A549 (cell line): Measurements from ENCODE around the gene CCDC92B. TPM values are rescaled to one million over a fixed set of nuclear protein-coding genes. Genes with fewer than 3 reads are reported as not detected.

Experiments used
- ATAC-seq, 2 experiments: fragments of 200-7000 bp in 1 of 2; fragments of >200 bp in 1 of 2; cut with Nextera tagmentation in 1 of 2; cut with Tn5 transposase in 1 of 2; 3 replicates each; pipeline versions ENCODE4 v1.8.0 to v1.9.1; 2018 to 2020; ENCODE audit warnings: mild to moderate bottlenecking in 1 of 2, moderate library complexity in 1 of 2
- CTCF ChIA-PET: fragments of 300-600 bp; sonication (Branson Sonifier 250); formaldehyde crosslinking; extraction: SDS; loops from one replicate; lab custom pipeline; 2021; ENCODE audit warnings: antibody characterized with exemption, inconsistent platforms; lab: Yijun Ruan, JAX
- POLR2A ChIA-PET: fragments of 350-600 bp; formaldehyde crosslinking; extraction: SDS; loops from one replicate; lab custom pipeline; 2021; ENCODE audit warnings: antibody characterized with exemption, inconsistent platforms; lab: Yijun Ruan, JAX
- DNase-seq, 2 experiments: peaks; one replicate each; pipeline versions ENCODE4 v3.0.0 to v3.0.0-alpha.2; 2011 to 2016; ENCODE audit warnings: low read depth in 1 of 2, low spot score in 1 of 2
- FAIRE-seq: peaks from 2 replicates; lab custom pipeline; 2011; peaks lifted over from hg19 to GRCh38; lab: Jason Lieb, UNC
- H3K27ac ChIP-seq, 2 experiments: fragments of >200 bp; sonication (Bioruptor Twin); formaldehyde crosslinking; 3 replicates each; pipeline ENCODE4 v1.5.1; 2016 to 2017
- H3K4me1 ChIP-seq: fragments of >200 bp; sonication (Bioruptor Twin); formaldehyde crosslinking; 3 replicates; pipeline ENCODE4 v1.6.1; 2016
- H3K4me2 ChIP-seq: fragments of >200 bp; sonication (Bioruptor Twin); formaldehyde crosslinking; 3 replicates; pipeline ENCODE4 v1.6.1; 2016
- H3K4me3 ChIP-seq: fragments of >200 bp; sonication (Bioruptor Twin); formaldehyde crosslinking; 3 replicates; pipeline ENCODE4 v1.5.1; 2016
- H3K9me3 ChIP-seq: fragments of >200 bp; sonication (Bioruptor Twin); formaldehyde crosslinking; 3 replicates; pipeline ENCODE4 v1.6.1; 2016
- CHD4 ChIP-seq: fragments of 200-600 bp; sonication (generic); IDR thresholded peaks from 2 replicates; pipeline ENCODE4 v1.6.1; 2016; ENCODE audit warnings: antibody characterized with exemption, mild to moderate bottlenecking, borderline replicate concordance
- EHMT2 ChIP-seq: fragments of 200-600 bp; sonication (generic); IDR thresholded peaks from 2 replicates; pipeline ENCODE4 v1.6.1; 2016; ENCODE audit warnings: antibody characterized with exemption, low read depth, mild to moderate bottlenecking, moderate library complexity
- ESRRA ChIP-seq: fragments of 150-350 bp; IDR thresholded peaks from 2 replicates; pipeline ENCODE4 v1.6.1; 2014; ENCODE audit warnings: mild to moderate bottlenecking, low read length, borderline replicate concordance
- FOXS1 ChIP-seq: fragments of 250-450 bp; sonication (Bioruptor Pico); IDR thresholded peaks from 2 replicates; pipeline ENCODE4 v1.5.0; 2020; ENCODE audit warnings: mild to moderate bottlenecking, moderate library complexity
- HDAC2 ChIP-seq: fragments of 200-600 bp; sonication (generic); IDR thresholded peaks from 2 replicates; pipeline ENCODE4 v1.6.1; 2016
- HEYL ChIP-seq: fragments of 250-450 bp; sonication (Bioruptor Pico); IDR thresholded peaks from 2 replicates; pipeline ENCODE4 v1.8.0; 2021; ENCODE audit warnings: mild to moderate bottlenecking, moderate library complexity
- HOXA7 ChIP-seq: fragments of 250-450 bp; sonication (Bioruptor Pico); IDR thresholded peaks from 2 replicates; pipeline ENCODE4 v1.5.0; 2020; ENCODE audit warnings: mild to moderate bottlenecking, moderate library complexity
- HOXB5 ChIP-seq: fragments of 250-450 bp; sonication (Bioruptor Pico); IDR thresholded peaks from 2 replicates; pipeline ENCODE4 v1.5.0; 2020; ENCODE audit warnings: mild to moderate bottlenecking, moderate library complexity
- JUNB ChIP-seq: fragments of >200 bp; sonication (Bioruptor Twin); formaldehyde crosslinking; IDR thresholded peaks from 2 replicates; pipeline ENCODE4 v1.6.1; 2016
- KDM5A ChIP-seq: fragments of 200-600 bp; sonication (generic); IDR thresholded peaks from 2 replicates; pipeline ENCODE4 v1.6.1; 2016; ENCODE audit warnings: antibody characterized with exemption, mild to moderate bottlenecking
- MAFK ChIP-seq: fragments of 450-650 bp; IDR thresholded peaks from 2 replicates; pipeline ENCODE4 v1.6.1; 2014; ENCODE audit not compliant: partially characterized antibody
- MAZ ChIP-seq: fragments of 150-350 bp; IDR thresholded peaks from 2 replicates; pipeline ENCODE4 v1.6.1; 2014; ENCODE audit warnings: antibody characterized with exemption, low read depth, low read length, borderline replicate concordance
- MYC ChIP-seq: IDR thresholded peaks from 2 replicates; pipeline ENCODE4 v1.6.1; 2012; ENCODE audit warnings: mild to moderate bottlenecking, inconsistent platforms, low read length, improper control_type of control experiment, borderline replicate concordance
- NPAS2 ChIP-seq: fragments of 250-450 bp; sonication (Bioruptor Pico); IDR thresholded peaks from 2 replicates; pipeline ENCODE4 v1.8.0; 2022; ENCODE audit warnings: mild to moderate bottlenecking, moderate library complexity, borderline replicate concordance
- POLR2AphosphoS2 ChIP-seq: conservative IDR thresholded peaks from 2 replicates; pipeline ENCODE4 v1.6.1; 2012; ENCODE audit warnings: low read length, improper control_type of control experiment, inconsistent platforms
- RAD21 ChIP-seq, 2 experiments: fragments of >200 bp in 1 of 2; sonication (Bioruptor Twin) in 1 of 2; formaldehyde crosslinking in 1 of 2; IDR thresholded peaks in 1 of 2; conservative IDR thresholded peaks in 1 of 2; 2 replicates in 1 of 2; 3 replicates in 1 of 2; pipeline ENCODE4 v1.6.1; 2012 to 2018; ENCODE audit warnings: inconsistent platforms in 1 of 2
- RARB ChIP-seq: fragments of 250-450 bp; sonication (Bioruptor Pico); IDR thresholded peaks from 2 replicates; pipeline ENCODE4 v1.8.0; 2021; ENCODE audit warnings: mild to moderate bottlenecking, moderate library complexity
- TFCP2L1 ChIP-seq: fragments of 250-450 bp; sonication (Bioruptor Pico); IDR thresholded peaks from 2 replicates; pipeline ENCODE4 v1.5.0; 2021; ENCODE audit warnings: mild to moderate bottlenecking
- ZFP36 ChIP-seq: fragments of 450-650 bp; IDR thresholded peaks from 2 replicates; pipeline ENCODE4 v1.6.1; 2014; ENCODE audit warnings: borderline replicate concordance; ENCODE audit not compliant: partially characterized antibody
- ZSCAN20 ChIP-seq: fragments of 250-450 bp; sonication (Bioruptor Pico); IDR thresholded peaks from 2 replicates; pipeline ENCODE4 v1.8.0; 2022; ENCODE audit warnings: mild to moderate bottlenecking, moderate library complexity
- WGBS: methylation state at CpG from one replicate; pipeline ENCODE4 v1.1.6; 2017; ENCODE audit errors: missing lambda C conversion rate; 5-methylcytosine and 5-hydroxymethylcytosine counted together
- polyA plus RNA-seq, 4 experiments: library from polyadenylated mRNA; depleted of rRNA in 3 of 4; stranded (reverse); fragments of >200 nt; fragmentation: RNase III in 1 of 4; extraction: RNeasy Plus Mini Kit Qiagen cat#74134 plus additional on column Dnase treatment in 1 of 4; gene quantifications; 2 replicates in 3 of 4; 3 replicates in 1 of 4; pipeline ENCODE4 v1.2.3, GENCODE V29; 2011 to 2017
- TF ChIP-seq, protein P1 (sequence below): fragments of >200 bp; sonication (Bioruptor Twin); formaldehyde crosslinking; IDR thresholded peaks from 3 replicates; pipeline ENCODE4 v1.5.1; 2016
- TF ChIP-seq, protein P2 (sequence below): IDR thresholded peaks from 2 replicates; pipeline ENCODE4 v1.6.1; 2012; ENCODE audit warnings: low read depth, borderline replicate concordance
- TF ChIP-seq, protein P3 (sequence below): IDR thresholded peaks from 2 replicates; pipeline ENCODE4 v1.6.1; 2012
- TF ChIP-seq, protein P4 (sequence below): IDR thresholded peaks from 2 replicates; pipeline ENCODE4 v1.6.1; 2012
- TF ChIP-seq, protein P5 (sequence below): fragments of 200-600 bp; sonication (generic); IDR thresholded peaks from 2 replicates; pipeline ENCODE4 v1.6.1; 2016; ENCODE audit warnings: antibody characterized with exemption, mild to moderate bottlenecking, moderate library complexity

Gene CCDC92B
- polyA plus RNA-seq, 2 of the 4 experiments (the other 2 are of a cell fraction) = 0.05 to 0.08 TPM

DNA sequence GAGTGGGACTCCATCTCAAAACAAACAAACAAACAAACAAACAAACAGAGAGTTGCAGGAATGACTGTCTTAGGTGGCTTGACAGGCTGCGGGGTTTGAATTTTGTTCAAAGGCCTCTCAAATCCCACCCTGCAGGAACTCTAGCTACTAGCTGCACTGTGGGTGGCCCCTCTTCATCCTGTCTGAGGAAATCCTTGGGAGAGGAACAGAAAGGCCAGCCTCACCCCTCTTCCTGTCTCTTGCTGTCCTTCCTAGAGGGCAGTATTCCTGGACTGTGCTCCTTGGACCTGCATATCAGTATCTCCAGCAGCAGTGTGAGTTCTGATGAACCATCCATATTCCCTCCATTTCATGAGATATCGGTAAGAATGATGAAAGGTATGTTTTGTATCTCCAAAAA is 2.0 kb upstream of the CCDC92B start:
- Histone ChIP-seq H3K4me3 (no peak overlapping the region), H3K4me1 (peaks cover 16% of the 10 kb centered on the region), H3K27ac (no peak overlapping the region), H3K4me2 (no peak overlapping the region), H3K9me3 (no peaks in the 10 kb centered on the region)
- ATAC-seq = peak in 1 of 2 experiments; percentile 8; a peak in 1 of 6 replicates
- ChIA-PET POLR2A (no interaction called here), CTCF (interaction anchor here (1.0 to 2.8 kb wide), 2 partner anchors 27 to 35 kb away, joined by 4 to 16 read pairs; no protein-coding TSS in a partner anchor)
- FAIRE-seq = no peak
- DNase-seq = peak in 1 of 2 experiments; percentile 34
- 84% methylated on average over 2 of the region's 2 CpGs for WGBS
- TF ChIP-seq RARB (CRISPR knock-in tag) (no peak), MAFK (no peak)
- TF ChIP-seq, protein P1, sequence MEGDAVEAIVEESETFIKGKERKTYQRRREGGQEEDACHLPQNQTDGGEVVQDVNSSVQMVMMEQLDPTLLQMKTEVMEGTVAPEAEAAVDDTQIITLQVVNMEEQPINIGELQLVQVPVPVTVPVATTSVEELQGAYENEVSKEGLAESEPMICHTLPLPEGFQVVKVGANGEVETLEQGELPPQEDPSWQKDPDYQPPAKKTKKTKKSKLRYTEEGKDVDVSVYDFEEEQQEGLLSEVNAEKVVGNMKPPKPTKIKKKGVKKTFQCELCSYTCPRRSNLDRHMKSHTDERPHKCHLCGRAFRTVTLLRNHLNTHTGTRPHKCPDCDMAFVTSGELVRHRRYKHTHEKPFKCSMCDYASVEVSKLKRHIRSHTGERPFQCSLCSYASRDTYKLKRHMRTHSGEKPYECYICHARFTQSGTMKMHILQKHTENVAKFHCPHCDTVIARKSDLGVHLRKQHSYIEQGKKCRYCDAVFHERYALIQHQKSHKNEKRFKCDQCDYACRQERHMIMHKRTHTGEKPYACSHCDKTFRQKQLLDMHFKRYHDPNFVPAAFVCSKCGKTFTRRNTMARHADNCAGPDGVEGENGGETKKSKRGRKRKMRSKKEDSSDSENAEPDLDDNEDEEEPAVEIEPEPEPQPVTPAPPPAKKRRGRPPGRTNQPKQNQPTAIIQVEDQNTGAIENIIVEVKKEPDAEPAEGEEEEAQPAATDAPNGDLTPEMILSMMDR = 0 out of 3 replicates have a peak, but pooled peaks have one; percentile 10

DNA sequence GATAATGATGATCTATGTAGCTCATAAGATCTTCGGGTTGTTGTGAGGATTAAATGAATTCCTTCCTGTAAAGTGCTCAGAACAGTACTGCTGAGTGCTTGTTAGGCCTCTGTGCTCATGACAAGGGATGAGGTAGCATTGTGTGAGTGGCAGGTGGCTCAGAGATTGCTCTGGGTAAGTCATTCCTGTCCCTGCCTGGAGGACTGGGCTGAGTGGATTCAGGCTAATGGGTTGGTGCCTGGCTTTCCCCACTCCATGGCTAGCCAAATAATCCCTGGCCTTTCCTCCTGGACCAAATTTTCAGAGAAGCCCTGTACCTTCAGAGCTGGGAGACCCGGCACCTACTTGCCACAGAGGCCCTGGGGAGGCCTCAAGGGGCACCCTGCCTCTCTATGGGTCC is 1.3 kb upstream of the CCDC92B start:
- POLR2A ChIA-PET = no interaction called here
- Histone ChIP-seq H3K4me1 (peaks cover 10% of the 10 kb centered on the region), H3K27ac (no peak overlapping the region), H3K4me3 (no peak overlapping the region), H3K9me3 (no peaks in the 10 kb centered on the region), H3K4me2 (no peak overlapping the region)
- CTCF ChIA-PET = interaction anchor here (0.9 to 2.8 kb wide), 4 partner anchors 8 to 154 kb away, joined by 3 to 16 read pairs (median 4); no protein-coding TSS in a partner anchor
- WGBS = 34% methylated on average over 2 of the region's 2 CpGs
- peak in 1 of 2 experiments; percentile 5; a peak in 1 of 6 replicates for ATAC-seq
- TF ChIP-seq KDM5A (no peak), CHD4 (no peak), MAZ (no peak), FOXS1 (CRISPR knock-in tag) (no peak), ZSCAN20 (CRISPR knock-in tag) (no peak), NPAS2 (CRISPR knock-in tag) (no peak), JUNB (no peak)
- TF ChIP-seq, protein P2, sequence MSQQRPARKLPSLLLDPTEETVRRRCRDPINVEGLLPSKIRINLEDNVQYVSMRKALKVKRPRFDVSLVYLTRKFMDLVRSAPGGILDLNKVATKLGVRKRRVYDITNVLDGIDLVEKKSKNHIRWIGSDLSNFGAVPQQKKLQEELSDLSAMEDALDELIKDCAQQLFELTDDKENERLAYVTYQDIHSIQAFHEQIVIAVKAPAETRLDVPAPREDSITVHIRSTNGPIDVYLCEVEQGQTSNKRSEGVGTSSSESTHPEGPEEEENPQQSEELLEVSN = no peak
- no peak for DNase-seq
- FAIRE-seq = no peak

DNA sequence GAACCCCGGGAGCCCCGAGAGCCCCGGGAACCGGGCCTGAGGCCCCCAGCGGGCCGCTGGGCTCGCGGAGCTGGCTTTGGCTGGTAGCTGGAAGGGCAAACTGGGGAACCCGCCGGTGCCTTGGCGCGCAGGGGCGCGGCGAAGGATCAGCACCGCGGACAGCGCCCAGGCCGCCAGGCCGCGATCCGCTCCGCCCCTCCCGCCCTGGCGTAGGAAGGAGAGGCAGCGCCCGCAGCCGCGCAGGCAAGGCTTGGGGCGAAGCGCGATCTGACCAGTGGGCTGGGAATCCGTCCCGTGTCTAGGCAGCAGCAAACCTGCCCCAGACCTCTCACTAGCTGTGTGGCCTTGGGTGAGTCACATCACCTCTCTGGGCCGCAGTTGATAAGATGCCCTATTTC is 331 bp upstream of the CCDC92B start:
- peak; percentile 73 to 83 for DNase-seq
- Histone ChIP-seq H3K4me2 (peak overlapping the region; percentile 94), H3K9me3 (no peaks in the 10 kb centered on the region), H3K4me3 (peak overlapping the region; percentile 51), H3K4me1 (peaks cover 7% of the 10 kb centered on the region), H3K27ac (no peak overlapping the region)
- FAIRE-seq = no peak
- 1% methylated on average over 9 of the region's 35 CpGs for WGBS
- POLR2A ChIA-PET = no interaction called here
- CTCF ChIA-PET = interaction anchor here (0.8 to 1.4 kb wide), 4 partner anchors 9 to 153 kb away, joined by 3 to 5 read pairs (median 4); no protein-coding TSS in a partner anchor
- TF ChIP-seq POLR2AphosphoS2 (no peak), RAD21 (conservative IDR thresholded peaks at IDR 0.05 in 1 of 2, IDR thresholded peaks at IDR 0.05 in 1 of 2) (peak in 1 of 2 experiments; percentile 22; a peak in 1 of 5 replicates), ZFP36 (peak; percentile 44), EHMT2 (peak; percentile 89), FOXS1 (CRISPR knock-in tag) (peak; percentile 74; the same call in 1 of the 2 replicates), MYC (peak; percentile 52; the same call in 1 of the 2 replicates), TFCP2L1 (CRISPR knock-in tag) (0 out of 2 replicates have a peak, but pooled peaks have one; percentile 40), ESRRA (no peak), HOXB5 (CRISPR knock-in tag) (peak; percentile 81), HEYL (CRISPR knock-in tag) (no peak), HOXA7 (no peak), HDAC2 (peak; percentile 68; the same call in 1 of the 2 replicates), MAZ (peak; percentile 54; the same call in 1 of the 2 replicates)
- TF ChIP-seq, protein P3, sequence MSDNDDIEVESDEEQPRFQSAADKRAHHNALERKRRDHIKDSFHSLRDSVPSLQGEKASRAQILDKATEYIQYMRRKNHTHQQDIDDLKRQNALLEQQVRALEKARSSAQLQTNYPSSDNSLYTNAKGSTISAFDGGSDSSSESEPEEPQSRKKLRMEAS = peak; percentile 75
- TF ChIP-seq, protein P4, sequence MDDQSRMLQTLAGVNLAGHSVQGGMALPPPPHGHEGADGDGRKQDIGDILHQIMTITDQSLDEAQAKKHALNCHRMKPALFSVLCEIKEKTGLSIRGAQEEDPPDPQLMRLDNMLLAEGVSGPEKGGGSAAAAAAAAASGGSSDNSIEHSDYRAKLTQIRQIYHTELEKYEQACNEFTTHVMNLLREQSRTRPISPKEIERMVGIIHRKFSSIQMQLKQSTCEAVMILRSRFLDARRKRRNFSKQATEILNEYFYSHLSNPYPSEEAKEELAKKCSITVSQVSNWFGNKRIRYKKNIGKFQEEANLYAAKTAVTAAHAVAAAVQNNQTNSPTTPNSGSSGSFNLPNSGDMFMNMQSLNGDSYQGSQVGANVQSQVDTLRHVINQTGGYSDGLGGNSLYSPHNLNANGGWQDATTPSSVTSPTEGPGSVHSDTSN = no peak
- TF ChIP-seq, protein P2 = 0 out of 2 replicates have a peak, but pooled peaks have one; percentile 21
- TF ChIP-seq, protein P5, sequence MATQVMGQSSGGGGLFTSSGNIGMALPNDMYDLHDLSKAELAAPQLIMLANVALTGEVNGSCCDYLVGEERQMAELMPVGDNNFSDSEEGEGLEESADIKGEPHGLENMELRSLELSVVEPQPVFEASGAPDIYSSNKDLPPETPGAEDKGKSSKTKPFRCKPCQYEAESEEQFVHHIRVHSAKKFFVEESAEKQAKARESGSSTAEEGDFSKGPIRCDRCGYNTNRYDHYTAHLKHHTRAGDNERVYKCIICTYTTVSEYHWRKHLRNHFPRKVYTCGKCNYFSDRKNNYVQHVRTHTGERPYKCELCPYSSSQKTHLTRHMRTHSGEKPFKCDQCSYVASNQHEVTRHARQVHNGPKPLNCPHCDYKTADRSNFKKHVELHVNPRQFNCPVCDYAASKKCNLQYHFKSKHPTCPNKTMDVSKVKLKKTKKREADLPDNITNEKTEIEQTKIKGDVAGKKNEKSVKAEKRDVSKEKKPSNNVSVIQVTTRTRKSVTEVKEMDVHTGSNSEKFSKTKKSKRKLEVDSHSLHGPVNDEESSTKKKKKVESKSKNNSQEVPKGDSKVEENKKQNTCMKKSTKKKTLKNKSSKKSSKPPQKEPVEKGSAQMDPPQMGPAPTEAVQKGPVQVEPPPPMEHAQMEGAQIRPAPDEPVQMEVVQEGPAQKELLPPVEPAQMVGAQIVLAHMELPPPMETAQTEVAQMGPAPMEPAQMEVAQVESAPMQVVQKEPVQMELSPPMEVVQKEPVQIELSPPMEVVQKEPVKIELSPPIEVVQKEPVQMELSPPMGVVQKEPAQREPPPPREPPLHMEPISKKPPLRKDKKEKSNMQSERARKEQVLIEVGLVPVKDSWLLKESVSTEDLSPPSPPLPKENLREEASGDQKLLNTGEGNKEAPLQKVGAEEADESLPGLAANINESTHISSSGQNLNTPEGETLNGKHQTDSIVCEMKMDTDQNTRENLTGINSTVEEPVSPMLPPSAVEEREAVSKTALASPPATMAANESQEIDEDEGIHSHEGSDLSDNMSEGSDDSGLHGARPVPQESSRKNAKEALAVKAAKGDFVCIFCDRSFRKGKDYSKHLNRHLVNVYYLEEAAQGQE = peak; percentile 98
- peak; percentile 89 to 96 for ATAC-seq
